HG03045 (cell line): ENCODE measurements around the gene OSTN.
"Not testable (repeated sequence)": the region's sequence is repeated elsewhere in the genome, so short reads cannot be mapped to it uniquely, and the experiment has no call there.

Experiments
- ATAC-seq: cut with Tn5 transposase; IDR thresholded peaks from one replicate; pipeline ENCODE4 v1.9.1; 2021; ENCODE audit warnings: mild to moderate bottlenecking, moderate library complexity; ENCODE audit not compliant: unreplicated experiment

The OSTN gene

GRCh38 chr3:191198932-191199331 is at the start of gene OSTN:
Gene OSTN, plus strand, starts transcription at chr3:191199241. Its CDS starts 13,292 bp downstream, at chr3:191212533.
- no peak for ATAC-seq

GRCh38 chr3:191151653-191152052 is 47.4 kb upstream of the OSTN start:
- no peak for ATAC-seq

- no peak for ATAC-seq
Measured at GRCh38 chr3:191154827-191155226, 44.2 kb upstream of the OSTN start.

GRCh38 chr3:191158247-191158646 is 40.8 kb upstream of the OSTN start:
- ATAC-seq: no peak

GRCh38 chr3:191158815-191159214 is 40.2 kb upstream of the OSTN start:
- no peak for ATAC-seq

- ATAC-seq: no peak
Measured at GRCh38 chr3:191165802-191166201, 33.2 kb upstream of the OSTN start.

GRCh38 chr3:191166368-191166767 is 32.7 kb upstream of the OSTN start:
- ATAC-seq: no peak

GRCh38 chr3:191169566-191169965 is 29.5 kb upstream of the OSTN start:
- no peak for ATAC-seq

GRCh38 chr3:191170097-191170496 is 28.9 kb upstream of the OSTN start:
- ATAC-seq: no peak

- ATAC-seq: no peak
Measured at GRCh38 chr3:191175102-191175501, 23.9 kb upstream of the OSTN start.

GRCh38 chr3:191176038-191176785 is 22.8 kb upstream of the OSTN start:
- ATAC-seq: no peak

GRCh38 chr3:191185382-191185781 is 13.7 kb upstream of the OSTN start:
- not testable (repeated sequence) for ATAC-seq

GRCh38 chr3:191188246-191188645 is 10.8 kb upstream of the OSTN start:
- not testable (repeated sequence) for ATAC-seq

GRCh38 chr3:191192270-191192669 is 6.8 kb upstream of the OSTN start:
- not testable (repeated sequence) for ATAC-seq

GRCh38 chr3:191192941-191193340 is 6.1 kb upstream of the OSTN start:
- no peak for ATAC-seq

- ATAC-seq: no peak
Measured at GRCh38 chr3:191197761-191198306, 1.2 kb upstream of the OSTN start.

GRCh38 chr3:191198480-191198879 is 561 bp upstream of the OSTN start:
- ATAC-seq: no peak

GRCh38 chr3:191210032-191210431 is 11.0 kb downstream of the OSTN start:
- ATAC-seq: no peak

GRCh38 chr3:191216510-191216909 is 17.5 kb downstream of the OSTN start:
- no peak for ATAC-seq

GRCh38 chr3:191217301-191217700 is 18.3 kb downstream of the OSTN start:
- no peak for ATAC-seq

GRCh38 chr3:191220908-191221307 is 21.9 kb downstream of the OSTN start:
- ATAC-seq: no peak

- no peak for ATAC-seq
Measured at GRCh38 chr3:191221638-191222037, 22.6 kb downstream of the OSTN start.

GRCh38 chr3:191227541-191227940 is 28.5 kb downstream of the OSTN start:
- ATAC-seq: no peak
